GM19035 (cell line): Measurements from ENCODE around the gene ODAD3.
"Not testable (repeated sequence)": the region's sequence is repeated elsewhere in the genome, so short reads cannot be mapped to it uniquely, and the experiment has no call there.

Source experiments
- ATAC-seq: cut with Tn5 transposase; IDR thresholded peaks from one replicate; pipeline ENCODE4 v1.9.1; 2021; ENCODE audit not compliant: unreplicated experiment

Gene ODAD3

GRCh38 chr19:11435057-11435832 lies at the start of gene ODAD3, which contains the start of gene PRKCSH:
Gene ODAD3, minus strand, starts transcription at chr19:11435121. Its CDS starts 105 bp downstream, at chr19:11435016.
Gene PRKCSH, plus strand, starts transcription at chr19:11435635. Its CDS starts 483 bp downstream, at chr19:11436118.
- peak; percentile 89 for ATAC-seq

- no peak for ATAC-seq
Observed at GRCh38 chr19:11483366-11484111, 48.6 kb upstream of the ODAD3 start.

- peak; percentile 67 for ATAC-seq
Observed at GRCh38 chr19:11482384-11483050, 47.6 kb upstream of the ODAD3 start.

GRCh38 chr19:11481534-11482383 lies 46.8 kb upstream of the ODAD3 start:
- ATAC-seq = peak; percentile 66

GRCh38 chr19:11480715-11481533 lies 46.0 kb upstream of the ODAD3 start, which contains the start of gene ELAVL3:
Gene ELAVL3, minus strand, starts transcription at chr19:11481046. Its CDS starts 438 bp downstream, at chr19:11480608.
- no peak for ATAC-seq

GRCh38 chr19:11479898-11480714 lies 45.2 kb upstream of the ODAD3 start:
- no peak for ATAC-seq

GRCh38 chr19:11479090-11479897 lies 44.4 kb upstream of the ODAD3 start:
- no peak for ATAC-seq

GRCh38 chr19:11478167-11479089 lies 43.5 kb upstream of the ODAD3 start:
- no peak for ATAC-seq

- no peak for ATAC-seq
Observed at GRCh38 chr19:11475861-11476260, 40.9 kb upstream of the ODAD3 start.

- not testable (repeated sequence) for ATAC-seq
Observed at GRCh38 chr19:11475343-11475742, 40.4 kb upstream of the ODAD3 start.

GRCh38 chr19:11473725-11474124 lies 38.8 kb upstream of the ODAD3 start:
- ATAC-seq = no peak

- not testable (repeated sequence) for ATAC-seq
Observed at GRCh38 chr19:11468266-11468845, 33.4 kb upstream of the ODAD3 start.

- ATAC-seq = no peak
Observed at GRCh38 chr19:11465600-11465999, 30.7 kb upstream of the ODAD3 start.

- no peak for ATAC-seq
Observed at GRCh38 chr19:11464333-11465265, 29.7 kb upstream of the ODAD3 start.

- no peak for ATAC-seq
Observed at GRCh38 chr19:11463391-11463790, 28.5 kb upstream of the ODAD3 start.
